Endothelial cell of umbilical vein (primary cell): ENCODE results near the gene SART3.

Experiments
- EZH2 ChIP-seq: IDR thresholded peaks from 2 replicates; pipeline ENCODE4 v1.6.1; 2012; ENCODE audit warnings: borderline replicate concordance, low read depth, mild to moderate bottlenecking, moderate library complexity, low read length, inconsistent platforms; ENCODE audit not compliant: severe bottlenecking
- FOS ChIP-seq: IDR thresholded peaks from 2 replicates; pipeline ENCODE4 v1.6.1; 2011; ENCODE audit warnings: mild to moderate bottlenecking, low read length, moderate library complexity, borderline replicate concordance; ENCODE audit not compliant: insufficient read depth
- GATA2 ChIP-seq: IDR thresholded peaks from 2 replicates; pipeline ENCODE4 v1.7.0; 2011; ENCODE audit warnings: low read depth, mild to moderate bottlenecking, moderate library complexity, mixed read lengths, low read length; ENCODE audit not compliant: insufficient read length, insufficient read depth
- JUN ChIP-seq: IDR thresholded peaks from 2 replicates; pipeline ENCODE4 v1.6.1; 2011; ENCODE audit warnings: borderline replicate concordance, low read depth; ENCODE audit not compliant: insufficient read length, insufficient read depth
- POLR2A ChIP-seq: IDR thresholded peaks from 2 replicates; pipeline ENCODE4 v1.6.1; 2012; ENCODE audit warnings: low read depth, mild to moderate bottlenecking, control low read depth, low read length
- POLR2AphosphoS5 ChIP-seq: IDR thresholded peaks from 2 replicates; pipeline ENCODE4 v1.6.1; 2012; ENCODE audit warnings: low read depth, mild to moderate bottlenecking, control low read depth, low read length, moderate library complexity; ENCODE audit not compliant: insufficient read depth
- TF ChIP-seq, protein P1 (sequence below), 2 donors: IDR thresholded peaks; 1 replicate in 1 of 2; 2 replicates in 1 of 2; pipeline ENCODE4 v1.5.1; 2011; ENCODE audit warnings: low read length in 2 of 2, mild to moderate bottlenecking in 2 of 2, moderate library complexity in 2 of 2, control low read depth in 1 of 2, inconsistent platforms in 1 of 2, low read depth in 1 of 2; ENCODE audit not compliant: insufficient read depth in 1 of 2; ENCODE audit errors: extremely low read depth in 1 of 2
- TF ChIP-seq, protein P2 (sequence below): IDR thresholded peaks from 2 replicates; pipeline ENCODE4 v1.6.1; 2011; ENCODE audit not compliant: insufficient read depth, insufficient read length

DNA sequence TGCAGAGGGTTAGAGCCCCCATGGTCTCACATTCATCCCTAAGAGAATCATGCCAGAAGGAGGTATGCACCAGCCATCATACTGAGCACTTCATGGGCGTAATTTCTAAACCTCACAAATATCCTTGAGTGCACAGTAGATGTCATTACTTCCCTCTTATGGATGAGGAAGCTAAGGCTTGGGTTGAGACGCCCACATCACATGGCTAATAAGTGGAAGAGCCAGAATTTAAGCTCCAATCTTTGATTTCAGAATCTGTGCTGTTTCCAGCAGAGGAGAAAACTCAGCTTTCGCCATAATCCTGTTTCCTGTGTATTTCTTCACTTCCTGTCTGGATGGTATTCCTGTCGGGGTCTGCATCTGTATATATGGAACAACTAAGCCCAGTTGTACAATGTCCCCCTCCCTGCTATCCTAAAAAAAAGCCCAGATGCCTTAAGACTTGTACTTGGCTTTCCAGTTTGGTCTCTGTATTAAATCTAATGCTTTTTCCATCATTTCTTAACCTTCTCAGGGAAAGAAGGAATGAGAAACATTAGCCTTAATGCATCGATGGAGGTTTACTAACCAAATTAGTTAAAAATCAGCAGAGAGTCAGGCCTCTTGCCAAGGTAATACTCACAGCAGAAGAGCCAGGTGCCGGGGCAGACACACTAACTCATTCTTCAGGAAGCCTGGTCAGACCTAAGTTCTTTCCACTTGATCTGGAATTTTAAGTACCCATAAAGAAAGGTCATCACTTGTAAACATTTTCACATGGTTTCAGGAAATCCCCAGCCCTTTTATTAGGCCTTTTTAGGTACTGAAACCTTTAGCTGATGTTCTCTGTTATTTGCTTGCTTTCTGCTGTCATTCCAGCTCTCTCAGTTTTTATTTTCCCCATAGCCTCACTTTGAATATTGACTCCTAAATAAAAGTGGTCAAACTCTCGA is 6.7 kb upstream of the SART3 start:
- no peak for TF ChIP-seq EZH2
- TF ChIP-seq POLR2AphosphoS5 = no peak
- TF ChIP-seq, protein P1, sequence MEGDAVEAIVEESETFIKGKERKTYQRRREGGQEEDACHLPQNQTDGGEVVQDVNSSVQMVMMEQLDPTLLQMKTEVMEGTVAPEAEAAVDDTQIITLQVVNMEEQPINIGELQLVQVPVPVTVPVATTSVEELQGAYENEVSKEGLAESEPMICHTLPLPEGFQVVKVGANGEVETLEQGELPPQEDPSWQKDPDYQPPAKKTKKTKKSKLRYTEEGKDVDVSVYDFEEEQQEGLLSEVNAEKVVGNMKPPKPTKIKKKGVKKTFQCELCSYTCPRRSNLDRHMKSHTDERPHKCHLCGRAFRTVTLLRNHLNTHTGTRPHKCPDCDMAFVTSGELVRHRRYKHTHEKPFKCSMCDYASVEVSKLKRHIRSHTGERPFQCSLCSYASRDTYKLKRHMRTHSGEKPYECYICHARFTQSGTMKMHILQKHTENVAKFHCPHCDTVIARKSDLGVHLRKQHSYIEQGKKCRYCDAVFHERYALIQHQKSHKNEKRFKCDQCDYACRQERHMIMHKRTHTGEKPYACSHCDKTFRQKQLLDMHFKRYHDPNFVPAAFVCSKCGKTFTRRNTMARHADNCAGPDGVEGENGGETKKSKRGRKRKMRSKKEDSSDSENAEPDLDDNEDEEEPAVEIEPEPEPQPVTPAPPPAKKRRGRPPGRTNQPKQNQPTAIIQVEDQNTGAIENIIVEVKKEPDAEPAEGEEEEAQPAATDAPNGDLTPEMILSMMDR (IDR thresholded peaks at IDR 0.05; ENCODE audit: extremely low read depth in 1 of 2, insufficient read depth in 1 of 2, low read depth in 1 of 2, low read length in 2 of 2) = no peak
- no peak for TF ChIP-seq POLR2A
- TF ChIP-seq FOS = no peak
- no peak for TF ChIP-seq GATA2
- no peak for TF ChIP-seq JUN
- TF ChIP-seq, protein P2, sequence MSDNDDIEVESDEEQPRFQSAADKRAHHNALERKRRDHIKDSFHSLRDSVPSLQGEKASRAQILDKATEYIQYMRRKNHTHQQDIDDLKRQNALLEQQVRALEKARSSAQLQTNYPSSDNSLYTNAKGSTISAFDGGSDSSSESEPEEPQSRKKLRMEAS = no peak
